Bronchial epithelial cell (primary cell): ENCODE measurements around the gene SNAP29. TPM values are rescaled to one million over a fixed set of nuclear protein-coding genes. Genes with fewer than 3 reads are reported as not detected.
"Not testable (repeated sequence)": the region's sequence is repeated elsewhere in the genome, so short reads cannot be mapped to it uniquely, and the experiment has no call there.

Source experiments
- DNase-seq: peaks from one replicate; pipeline ENCODE4 v3.0.0-alpha.2; 2010; ENCODE audit warnings: low read depth
- FAIRE-seq: peaks from 2 replicates; lab custom pipeline; 2011; peaks lifted over from hg19 to GRCh38; lab: Jason Lieb, UNC
- H3K27me3 ChIP-seq: 2 replicates; pipeline ENCODE4 v1.5.1; 2011; ENCODE audit warnings: low read length; ENCODE audit not compliant: control insufficient read depth, insufficient read depth
- H3K36me3 ChIP-seq: 2 replicates; pipeline ENCODE4 v1.5.1; 2011; ENCODE audit warnings: low read length; ENCODE audit not compliant: control insufficient read depth, insufficient read depth
- H3K4me3 ChIP-seq: 2 replicates; pipeline ENCODE4 v1.5.1; 2011; ENCODE audit warnings: mild to moderate bottlenecking, low read depth, low read length, control low read depth
- total RNA-seq: library from RNA; depleted of rRNA; stranded (reverse); fragments of >200 nt; gene quantifications from 2 replicates; pipeline ENCODE4 v1.2.1, GENCODE V29; 2014
- TF ChIP-seq, protein P1 (sequence below): IDR thresholded peaks from 2 replicates; pipeline ENCODE4 v1.5.1; 2011; ENCODE audit warnings: mild to moderate bottlenecking, moderate library complexity, low read length, control low read depth, inconsistent platforms; ENCODE audit not compliant: insufficient read depth, severe bottlenecking

Gene SNAP29
- total RNA-seq, 1 donor from 2014 or later = 3.7 TPM

DNA sequence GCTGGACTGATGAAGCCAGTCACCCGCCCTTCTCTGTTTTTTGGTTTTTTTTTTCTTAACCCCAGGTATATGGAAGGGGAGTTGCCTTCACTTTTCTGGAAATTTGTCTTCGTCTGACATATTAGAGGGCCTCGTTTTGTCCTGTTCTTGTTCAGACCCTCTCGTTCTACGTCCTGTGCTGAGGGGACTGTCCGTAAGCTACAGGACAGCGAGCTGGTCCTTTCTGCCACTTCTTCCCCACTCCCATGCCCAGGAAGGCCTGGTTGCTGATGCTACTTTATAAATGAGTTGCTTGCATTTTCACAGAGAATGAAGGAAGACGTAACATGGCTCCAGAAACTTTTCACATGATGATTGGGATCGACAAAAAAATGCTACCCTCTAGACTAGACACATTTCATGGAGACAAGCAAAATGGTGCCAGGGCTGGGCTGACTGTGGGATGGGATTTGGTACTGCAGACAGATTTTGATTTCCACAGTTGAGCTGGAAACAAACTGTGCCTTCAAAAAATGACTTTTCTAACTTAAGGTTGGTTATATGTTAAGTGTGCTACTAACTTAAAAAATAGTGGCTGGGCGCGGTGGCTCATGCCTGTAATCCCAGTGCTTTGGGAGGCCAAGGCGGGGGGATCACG lies 31.2 kb downstream of the SNAP29 start:
- Histone ChIP-seq H3K36me3 (peaks cover 5% of the 10 kb centered on the region), H3K4me3 (no peak overlapping the region), H3K27me3 (no peaks in the 10 kb centered on the region)
- no peak for DNase-seq
- FAIRE-seq = no peak
- TF ChIP-seq, protein P1, sequence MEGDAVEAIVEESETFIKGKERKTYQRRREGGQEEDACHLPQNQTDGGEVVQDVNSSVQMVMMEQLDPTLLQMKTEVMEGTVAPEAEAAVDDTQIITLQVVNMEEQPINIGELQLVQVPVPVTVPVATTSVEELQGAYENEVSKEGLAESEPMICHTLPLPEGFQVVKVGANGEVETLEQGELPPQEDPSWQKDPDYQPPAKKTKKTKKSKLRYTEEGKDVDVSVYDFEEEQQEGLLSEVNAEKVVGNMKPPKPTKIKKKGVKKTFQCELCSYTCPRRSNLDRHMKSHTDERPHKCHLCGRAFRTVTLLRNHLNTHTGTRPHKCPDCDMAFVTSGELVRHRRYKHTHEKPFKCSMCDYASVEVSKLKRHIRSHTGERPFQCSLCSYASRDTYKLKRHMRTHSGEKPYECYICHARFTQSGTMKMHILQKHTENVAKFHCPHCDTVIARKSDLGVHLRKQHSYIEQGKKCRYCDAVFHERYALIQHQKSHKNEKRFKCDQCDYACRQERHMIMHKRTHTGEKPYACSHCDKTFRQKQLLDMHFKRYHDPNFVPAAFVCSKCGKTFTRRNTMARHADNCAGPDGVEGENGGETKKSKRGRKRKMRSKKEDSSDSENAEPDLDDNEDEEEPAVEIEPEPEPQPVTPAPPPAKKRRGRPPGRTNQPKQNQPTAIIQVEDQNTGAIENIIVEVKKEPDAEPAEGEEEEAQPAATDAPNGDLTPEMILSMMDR = no peak

DNA sequence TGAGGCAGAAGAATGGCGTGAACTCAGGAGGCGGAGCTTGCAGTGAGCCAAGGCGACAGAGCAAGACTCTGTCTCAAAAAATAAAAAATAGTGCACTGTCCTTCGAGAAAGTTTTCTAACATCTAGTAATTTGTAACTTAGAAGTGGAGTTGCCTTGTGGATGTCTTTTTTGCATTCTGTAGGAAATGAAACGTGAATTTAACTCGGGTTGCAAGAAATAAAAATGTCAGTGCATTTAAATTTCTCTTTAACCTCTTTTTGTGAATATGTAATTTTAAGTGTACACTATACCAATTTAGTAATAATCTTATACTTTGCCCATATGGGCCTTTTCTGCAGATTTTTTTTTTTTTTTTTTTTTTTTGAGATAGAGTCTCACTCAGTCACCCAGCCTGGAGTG lies 32.2 kb downstream of the SNAP29 start:
- FAIRE-seq (no peak), DNase-seq (no peak)
- Histone ChIP-seq H3K4me3 (no peak overlapping the region), H3K36me3 (peaks cover 5% of the 10 kb centered on the region), H3K27me3 (no peaks in the 10 kb centered on the region)
- TF ChIP-seq, protein P1 = no peak

DNA sequence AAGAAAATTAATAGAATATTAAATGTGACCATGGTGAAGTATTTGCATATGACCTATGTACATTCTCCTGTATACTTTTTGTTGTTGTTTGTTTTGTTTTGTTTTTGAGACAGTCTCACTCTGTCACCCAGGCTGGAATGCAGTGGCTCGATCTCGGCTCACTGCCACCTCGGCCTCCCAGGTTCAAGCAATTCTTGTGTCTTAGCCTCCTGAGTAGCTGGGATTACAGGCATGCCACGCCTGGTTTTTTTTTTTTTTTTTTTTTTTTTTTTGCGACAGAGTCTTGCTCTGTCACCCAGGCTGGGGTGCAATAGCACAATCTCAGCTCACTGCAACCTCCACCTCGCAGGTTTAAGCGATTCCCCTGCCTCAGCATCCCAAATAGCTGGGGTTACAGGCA lies 38.9 kb downstream of the SNAP29 start:
- not testable (repeated sequence) for H3K4me3 ChIP-seq, DNase-seq, H3K27me3 ChIP-seq, H3K36me3 ChIP-seq, FAIRE-seq

DNA sequence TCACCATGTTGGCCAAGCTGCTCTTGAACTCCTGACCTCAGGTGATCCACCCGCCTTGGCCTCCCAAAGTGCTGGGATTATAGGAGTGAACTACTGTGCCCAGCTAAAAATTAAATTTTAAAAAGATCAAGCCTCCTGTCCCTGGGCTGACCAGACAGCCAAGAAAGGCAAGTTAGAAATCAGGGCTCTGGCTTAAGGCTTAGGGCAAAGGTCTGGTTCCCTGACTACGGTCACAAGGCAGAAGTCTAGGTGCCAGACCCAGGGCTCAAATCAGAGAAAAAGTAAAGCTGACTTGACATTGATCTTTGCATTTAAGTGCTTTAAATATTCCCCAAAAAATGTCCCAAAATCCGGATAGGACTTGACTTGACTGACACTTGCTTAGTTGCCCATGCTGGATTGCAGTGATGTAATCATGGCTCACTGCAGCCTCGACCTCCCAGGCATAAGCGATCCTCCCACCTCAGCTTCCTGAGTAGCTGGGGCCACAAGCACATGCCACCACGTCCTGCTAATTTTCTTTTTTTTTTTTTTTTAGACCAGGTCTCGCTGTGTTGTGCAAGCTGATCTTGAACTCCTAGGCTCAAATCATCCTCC lies 41.1 kb downstream of the SNAP29 start:
- TF ChIP-seq, protein P1 = no peak
- DNase-seq (no peak), FAIRE-seq (no peak)
- Histone ChIP-seq H3K27me3 (no peaks in the 10 kb centered on the region), H3K4me3 (no peak overlapping the region), H3K36me3 (no peaks in the 10 kb centered on the region)

DNA sequence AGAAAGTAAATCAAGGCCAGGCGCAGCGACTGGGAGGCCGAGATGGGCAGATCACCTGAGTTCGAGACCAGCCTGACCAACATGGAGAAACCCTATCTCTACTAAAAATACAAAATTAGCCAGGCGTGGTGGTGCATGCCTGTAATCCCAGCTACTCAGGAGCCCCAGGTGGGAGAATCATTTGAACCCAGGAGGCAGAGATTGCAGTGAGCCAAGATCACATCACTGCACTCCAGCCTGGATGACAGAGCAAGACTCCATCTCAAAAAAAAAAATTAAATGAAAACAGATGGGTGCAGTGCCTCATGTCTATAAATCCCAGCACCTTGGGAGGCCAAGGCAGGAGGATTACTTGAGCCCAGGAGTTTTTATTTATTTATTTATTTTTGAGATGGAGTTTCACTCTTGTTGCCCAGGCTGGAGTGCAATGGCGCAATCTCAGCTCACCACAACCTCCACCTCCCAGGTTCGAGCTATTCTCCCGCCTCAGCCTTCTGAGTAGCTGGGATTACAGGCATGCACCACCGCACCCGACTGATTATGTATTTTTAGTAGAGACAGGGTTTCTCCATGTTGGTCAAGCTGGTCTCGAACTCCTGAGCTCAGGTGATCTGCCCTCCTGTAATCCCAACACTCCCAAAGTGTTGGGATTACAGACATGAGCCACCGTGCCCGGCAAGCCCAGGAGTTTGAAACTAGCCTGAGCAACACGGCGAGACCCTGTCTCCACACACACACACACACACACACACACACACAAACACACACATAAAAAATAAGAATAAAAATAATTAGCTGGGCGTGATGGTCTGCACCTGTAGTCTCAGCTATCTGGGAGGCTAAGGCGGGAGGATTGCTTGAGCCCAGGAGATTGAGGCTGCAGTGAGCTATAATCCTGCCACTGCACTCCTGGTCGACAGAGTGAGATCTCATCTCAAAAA lies 42.6 kb downstream of the SNAP29 start:
- H3K27me3 ChIP-seq, FAIRE-seq, H3K4me3 ChIP-seq, H3K36me3 ChIP-seq, DNase-seq: not testable (repeated sequence)

DNA sequence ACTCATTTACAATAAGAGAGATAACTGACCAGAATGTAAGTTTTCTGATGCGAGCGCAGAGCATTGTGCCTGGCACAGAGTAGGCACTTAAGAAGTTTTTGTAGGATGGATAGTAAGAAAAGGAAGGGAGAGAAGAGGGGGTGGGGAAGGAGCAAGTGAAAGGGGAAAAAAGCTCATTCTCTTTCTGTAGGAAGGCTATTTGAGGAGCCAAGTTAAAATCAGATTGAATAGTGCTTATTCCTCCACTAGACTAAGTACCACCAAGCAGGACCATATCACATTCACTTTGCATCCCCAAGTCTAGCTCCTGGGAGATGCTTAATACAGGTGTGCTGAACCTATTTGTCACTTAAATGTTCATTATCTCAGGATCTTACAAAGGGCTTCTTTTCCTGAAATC lies 44.3 kb downstream of the SNAP29 start:
- no peak overlapping the region for H3K4me3 ChIP-seq
- DNase-seq (no peak), FAIRE-seq (peak; percentile 75)
- TF ChIP-seq, protein P1 = no peak
- H3K36me3 ChIP-seq = no peaks in the 10 kb centered on the region
- no peaks in the 10 kb centered on the region for H3K27me3 ChIP-seq
